Prostate gland (tissue), 2 donors: ENCODE data around the gene BHLHE40. TPM values are rescaled to one million over a fixed set of nuclear protein-coding genes. Genes with fewer than 3 reads are reported as not detected.

Experiments used
- DNase-seq: peaks from one replicate; pipeline ENCODE4 v3.0.0-alpha.2; 2019; ENCODE audit warnings: low spot score
- H3K27ac ChIP-seq, 2 donors: fragments of 200-600 bp; sonication (generic); 2 replicates each; pipeline ENCODE4 v1.5.1; 2017 to 2019
- H3K27me3 ChIP-seq: fragments of 200-600 bp; sonication (generic); replicated peaks from 2 replicates; pipeline ENCODE4 v1.5.1; 2019; ENCODE audit not compliant: insufficient read depth
- H3K36me3 ChIP-seq, 2 donors: fragments of 200-600 bp; sonication (generic); 1 replicate in 1 of 2; 2 replicates in 1 of 2; pipeline versions ENCODE4 v1.5.1 to v1.8.1; 2017 to 2019
- H3K4me1 ChIP-seq: fragments of 200-600 bp; sonication (generic); replicated peaks from 2 replicates; pipeline ENCODE4 v1.5.1; 2019
- H3K4me3 ChIP-seq, 2 donors: fragments of 200-600 bp; sonication (generic); 2 replicates each; pipeline ENCODE4 v1.5.1; 2017 to 2019
- H3K9me3 ChIP-seq: fragments of 200-600 bp; sonication (generic); 2 replicates; pipeline ENCODE4 v1.5.1; 2017
- CTCF ChIP-seq, 4 experiments: fragments of 200-600 bp in 2 of 4; fragments of 450-650 bp in 2 of 4; sonication (generic) in 2 of 4; IDR thresholded peaks; 1 replicate in 3 of 4; 2 replicates in 1 of 4; pipeline ENCODE4 v1.5.1; 2016 to 2019; ENCODE audit warnings: antibody characterized with exemption in 4 of 4, mild to moderate bottlenecking in 2 of 4, moderate library complexity in 2 of 4
- POLR2A ChIP-seq: fragments of 450-650 bp; IDR thresholded peaks from one replicate; pipeline ENCODE4 v1.6.1; 2016; ENCODE audit warnings: antibody characterized with exemption, mild to moderate bottlenecking
- POLR2AphosphoS5 ChIP-seq: sonication (generic); formaldehyde crosslinking; IDR thresholded peaks from one replicate; pipeline ENCODE4 v1.6.1; 2017; ENCODE audit warnings: antibody characterized with exemption
- WGBS: methylation state at CpG from one replicate; pipeline ENCODE4 v1.1.5; 2018; 5-methylcytosine and 5-hydroxymethylcytosine counted together
- intact Hi-C: fragments of 100-400 bp; cut with DNase I; formaldehyde crosslinking; loops from one replicate; pipeline ENCODE4 v1.14.2; 2022
- total RNA-seq, 2 donors: library from RNA; depleted of rRNA; stranded (reverse); fragments of >200 nt; gene quantifications; one replicate each; pipeline ENCODE4 v1.1.0, GENCODE V29; 2016

The BHLHE40 gene
- total RNA-seq, 2 donors from 2014 or later, result 32.3 to 52.0 TPM

- TF ChIP-seq POLR2AphosphoS5 (no peak), POLR2A (no peak), CTCF (IDR thresholded peaks at IDR 0.05) (no peak)
- Histone ChIP-seq H3K27me3 (no peaks in the 10 kb centered on the region), H3K9me3 (no peaks in the 10 kb centered on the region), H3K36me3 (no peaks in the 10 kb centered on the region), H3K27ac (no peak overlapping the region), H3K4me3 (no peak overlapping the region), H3K4me1 (no peaks in the 10 kb centered on the region)
- WGBS, result 93% methylated on average over 6 of the region's 6 CpGs
- no peak for DNase-seq
- intact Hi-C loops, result no loop called here
These were observed 23.6 kb downstream of the BHLHE40 start for GRCh38 chr3:5002871-5003247.

- Histone ChIP-seq H3K4me3 (no peak overlapping the region), H3K27ac (no peak overlapping the region), H3K9me3 (no peaks in the 10 kb centered on the region), H3K27me3 (no peaks in the 10 kb centered on the region), H3K36me3 (no peaks in the 10 kb centered on the region), H3K4me1 (no peaks in the 10 kb centered on the region)
- WGBS, result 75% methylated on average over 12 of the region's 12 CpGs
- no peak for DNase-seq
- intact Hi-C loops, result no loop called here
- no peak for TF ChIP-seq POLR2A
- no peak for TF ChIP-seq POLR2AphosphoS5
- no peak for TF ChIP-seq CTCF (IDR thresholded peaks at IDR 0.05)
These were observed 25.3 kb downstream of the BHLHE40 start for GRCh38 chr3:5004319-5005152.

- Histone ChIP-seq H3K9me3 (no peaks in the 10 kb centered on the region), H3K27me3 (no peaks in the 10 kb centered on the region), H3K36me3 (no peaks in the 10 kb centered on the region), H3K4me1 (no peaks in the 10 kb centered on the region), H3K27ac (no peak overlapping the region), H3K4me3 (no peak overlapping the region)
- no peak for DNase-seq
- TF ChIP-seq POLR2A (no peak), POLR2AphosphoS5 (no peak), CTCF (IDR thresholded peaks at IDR 0.05) (no peak)
- 58% methylated on average over 4 of the region's 4 CpGs for WGBS
- intact Hi-C loops, result no loop called here
These were observed 26.1 kb downstream of the BHLHE40 start for GRCh38 chr3:5005367-5005766.

DNA sequence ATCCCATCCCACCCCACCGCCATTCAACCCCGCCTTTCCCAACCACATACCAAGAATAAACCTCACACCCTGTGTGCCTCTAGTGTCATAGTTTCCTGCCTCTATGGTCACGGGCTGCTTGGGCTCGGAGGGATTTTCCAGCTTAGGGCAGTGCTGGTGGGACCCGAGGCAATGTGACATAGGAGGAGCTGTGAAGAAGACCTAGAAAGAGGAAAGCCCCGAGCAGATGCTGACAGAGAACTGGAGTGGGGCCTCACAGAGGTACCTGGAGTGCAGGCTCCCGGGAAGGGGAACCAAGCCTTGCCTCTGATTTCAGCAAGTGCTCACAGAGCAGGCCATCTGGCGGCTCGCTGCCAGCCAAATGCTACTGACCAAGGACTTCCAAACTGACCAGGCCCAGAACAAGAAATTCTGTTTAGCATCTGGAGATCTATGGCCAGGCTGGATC, 27.5 kb downstream of the BHLHE40 start:
- Histone ChIP-seq H3K36me3 (no peaks in the 10 kb centered on the region), H3K27me3 (no peaks in the 10 kb centered on the region), H3K4me3 (no peak overlapping the region), H3K9me3 (no peaks in the 10 kb centered on the region), H3K27ac (no peak overlapping the region), H3K4me1 (no peaks in the 10 kb centered on the region)
- TF ChIP-seq CTCF (IDR thresholded peaks at IDR 0.05) (no peak), POLR2A (no peak), POLR2AphosphoS5 (no peak)
- no peak for DNase-seq
- intact Hi-C loops, result no loop called here
- 81% methylated on average over 9 of the region's 9 CpGs for WGBS

GRCh38 chr3:5007873-5008272, 28.6 kb downstream of the BHLHE40 start:
- Histone ChIP-seq H3K27ac (no peak overlapping the region), H3K9me3 (no peaks in the 10 kb centered on the region), H3K27me3 (no peaks in the 10 kb centered on the region), H3K36me3 (no peaks in the 10 kb centered on the region), H3K4me3 (no peak overlapping the region), H3K4me1 (no peaks in the 10 kb centered on the region)
- no peak for DNase-seq
- no peak for TF ChIP-seq POLR2A
- TF ChIP-seq CTCF (IDR thresholded peaks at IDR 0.05), result no peak
- TF ChIP-seq POLR2AphosphoS5, result no peak
- WGBS, result 84% methylated on average over 6 of the region's 6 CpGs
- intact Hi-C loops, result no loop called here
